DOHH2 (cell line): ENCODE measurements around the gene RAC3.

ENCODE experiments used
- H3F3A ChIP-seq: fragments of 200-600 bp; sonication (generic), shearing (Covaris generic); 2 replicates; pipeline ENCODE4 v1.6.0; 2016; ENCODE audit warnings: antibody characterized with exemption, mild to moderate bottlenecking; ENCODE audit not compliant: control insufficient read depth, insufficient read depth
- H3K27ac ChIP-seq: fragments of 200-600 bp; sonication (generic); 2 replicates; pipeline ENCODE4 v1.5.1; 2014; ENCODE audit warnings: low read depth, mild to moderate bottlenecking, low read length, moderate library complexity
- H3K27me3 ChIP-seq: fragments of 200-600 bp; sonication (generic); 2 replicates; pipeline ENCODE4 v1.6.1; 2014; ENCODE audit warnings: mild to moderate bottlenecking, low read length, mixed read lengths; ENCODE audit not compliant: control insufficient read depth
- H3K36me3 ChIP-seq: fragments of 200-600 bp; sonication (generic); 2 replicates; pipeline ENCODE4 v1.6.1; 2014; ENCODE audit warnings: mild to moderate bottlenecking, low read length, moderate library complexity, mixed read lengths; ENCODE audit not compliant: control insufficient read depth
- H3K4me1 ChIP-seq: fragments of 200-600 bp; sonication (generic); 2 replicates; pipeline ENCODE4 v1.6.1; 2014; ENCODE audit warnings: mild to moderate bottlenecking, low read length, mixed read lengths; ENCODE audit not compliant: control insufficient read depth
- H3K4me2 ChIP-seq: fragments of 200-600 bp; sonication (generic); 2 replicates; pipeline ENCODE4 v1.6.0; 2014; ENCODE audit warnings: mild to moderate bottlenecking, low read length, moderate library complexity
- H3K4me3 ChIP-seq: fragments of 200-600 bp; sonication (generic); 2 replicates; pipeline ENCODE4 v1.5.1; 2014; ENCODE audit warnings: mild to moderate bottlenecking, low read length, mixed read lengths
- H3K79me2 ChIP-seq: fragments of 200-600 bp; sonication (generic); 2 replicates; pipeline ENCODE4 v1.6.1; 2014; ENCODE audit warnings: mild to moderate bottlenecking, low read length, mixed read lengths; ENCODE audit not compliant: control insufficient read depth
- H3K9me2 ChIP-seq: fragments of 200-600 bp; sonication (generic); replicated peaks from 2 replicates; pipeline ENCODE4 v1.6.1; 2014; ENCODE audit warnings: mild to moderate bottlenecking, low read length, mixed read lengths; ENCODE audit not compliant: control insufficient read depth
- H3K9me3 ChIP-seq: fragments of 200-600 bp; sonication (generic); 2 replicates; pipeline ENCODE4 v1.6.1; 2014; ENCODE audit warnings: antibody characterized with exemption, low read length, mixed read lengths; ENCODE audit not compliant: control insufficient read depth, insufficient read depth
- H4K20me1 ChIP-seq: fragments of 200-600 bp; sonication (generic); 2 replicates; pipeline ENCODE4 v1.6.0; 2014; ENCODE audit warnings: low read depth, mild to moderate bottlenecking, antibody characterized with exemption, low read length, moderate library complexity; ENCODE audit not compliant: control insufficient read depth, insufficient read depth
- CTCF ChIP-seq: fragments of 200-600 bp; sonication (generic); IDR thresholded peaks from one replicate; pipeline ENCODE4 v1.5.1; 2014; ENCODE audit warnings: antibody characterized with exemption, mild to moderate bottlenecking, low read depth, low read length; ENCODE audit not compliant: poor library complexity, severe bottlenecking
- EZH2phosphoT487 ChIP-seq: fragments of 200-600 bp; sonication (generic); IDR thresholded peaks from 2 replicates; pipeline ENCODE4 v1.6.1; 2017; ENCODE audit warnings: borderline replicate concordance, mild to moderate bottlenecking, antibody characterized with exemption, low read length, moderate library complexity, mixed read lengths

RAC3 gene

GRCh38 chr17:82031303-82031884 lies at the start of gene RAC3:
TSS of gene RAC3 (plus strand) at chr17:82031678. CDS start at chr17:82031762, 84 bp downstream.
- Histone ChIP-seq H3K79me2 (peaks cover 5% of the 10 kb centered on the region), H3K4me1 (peaks cover 23% of the 10 kb centered on the region), H3K27me3 (no peaks in the 10 kb centered on the region), H3K4me3 (peak within 1 kb of the TSS; percentile 78), H3K27ac (no peak within 1 kb of the TSS), H3K9me2 (no peaks in the 10 kb centered on the region), H3F3A (peaks cover 9% of the 10 kb centered on the region), H4K20me1 (no peaks in the 10 kb centered on the region), H3K4me2 (peak within 1 kb of the TSS; percentile 93), H3K9me3 (no peaks in the 10 kb centered on the region), H3K36me3 (peaks cover 17% of the 10 kb centered on the region)
- TF ChIP-seq CTCF (no peak), EZH2phosphoT487 (no peak)

- no peaks in the 10 kb centered on the region for H3K9me2 ChIP-seq
- H3K79me2 ChIP-seq = peaks cover 4% of the 10 kb centered on the region
- H3F3A ChIP-seq = no peaks in the 10 kb centered on the region; the same call in 1 of the 2 replicates
- H3K9me3 ChIP-seq = no peaks in the 10 kb centered on the region
- peaks cover 23% of the 10 kb centered on the region; the same call in 1 of the 2 replicates for H3K36me3 ChIP-seq
- peaks cover 7% of the 10 kb centered on the region for H3K4me1 ChIP-seq
- TF ChIP-seq EZH2phosphoT487 (no peak), CTCF (no peak)
- H3K27me3 ChIP-seq = no peaks in the 10 kb centered on the region
- no peaks in the 10 kb centered on the region for H4K20me1 ChIP-seq
- no peak overlapping the region for H3K27ac ChIP-seq
- no peak overlapping the region for H3K4me2 ChIP-seq
- H3K4me3 ChIP-seq = no peak overlapping the region
Measured at GRCh38 chr17:81983011-81983638, 48.4 kb upstream of the RAC3 start.

- H3K27me3 ChIP-seq = no peaks in the 10 kb centered on the region
- H3K36me3 ChIP-seq = peaks cover 23% of the 10 kb centered on the region; the same call in 1 of the 2 replicates
- H3K9me3 ChIP-seq = no peaks in the 10 kb centered on the region
- H3K79me2 ChIP-seq = no peaks in the 10 kb centered on the region; the same call in 1 of the 2 replicates
- no peak overlapping the region for H3K4me2 ChIP-seq
- H3K27ac ChIP-seq = no peak overlapping the region
- H3F3A ChIP-seq = no peaks in the 10 kb centered on the region; the same call in 1 of the 2 replicates
- H3K4me1 ChIP-seq = peaks cover 2% of the 10 kb centered on the region; the same call in 1 of the 2 replicates
- TF ChIP-seq CTCF (no peak), EZH2phosphoT487 (no peak)
- no peaks in the 10 kb centered on the region for H3K9me2 ChIP-seq
- no peak overlapping the region for H3K4me3 ChIP-seq
- H4K20me1 ChIP-seq = no peaks in the 10 kb centered on the region
Measured at GRCh38 chr17:81983639-81984373, 47.7 kb upstream of the RAC3 start.
